GM21423 (cell line): ENCODE measurements around the gene CYB561D1.

Experiments used
- ATAC-seq: cut with Tn5 transposase; IDR thresholded peaks from one replicate; pipeline ENCODE4 v1.9.1; 2021; ENCODE audit warnings: mild to moderate bottlenecking, moderate library complexity; ENCODE audit not compliant: unreplicated experiment

CYB561D1 gene

GRCh38 chr1:109499661-109500536, 6.0 kb downstream of the CYB561D1 start:
- no peak for ATAC-seq

GRCh38 chr1:109500941-109501381, 7.1 kb downstream of the CYB561D1 start:
- no peak for ATAC-seq

- ATAC-seq, result no peak
These were observed 7.9 kb downstream of the CYB561D1 start for GRCh38 chr1:109501644-109502363.

GRCh38 chr1:109502364-109502851, 8.5 kb downstream of the CYB561D1 start:
- ATAC-seq, result no peak

- ATAC-seq, result no peak
These were observed 10.0 kb downstream of the CYB561D1 start for GRCh38 chr1:109503935-109504334.

GRCh38 chr1:109504974-109505373, 11.1 kb downstream of the CYB561D1 start:
- no peak for ATAC-seq

- ATAC-seq, result no peak
These were observed 14.3 kb downstream of the CYB561D1 start for GRCh38 chr1:109508001-109508872.

- no peak for ATAC-seq
These were observed 14.9 kb downstream of the CYB561D1 start for GRCh38 chr1:109508873-109509175.

- ATAC-seq, result no peak
These were observed 15.6 kb downstream of the CYB561D1 start, which contains the start of gene AMIGO1 for GRCh38 chr1:109509176-109510134. TSS of gene AMIGO1 (minus strand) at chr1:109509727. CDS start at chr1:109508912, 815 bp downstream.

- ATAC-seq, result no peak
These were observed 19.3 kb downstream of the CYB561D1 start for GRCh38 chr1:109513110-109513710.

GRCh38 chr1:109514846-109515245, 21.0 kb downstream of the CYB561D1 start:
- no peak for ATAC-seq

GRCh38 chr1:109516872-109517271, 23.0 kb downstream of the CYB561D1 start:
- ATAC-seq, result no peak

- no peak for ATAC-seq
These were observed 23.4 kb downstream of the CYB561D1 start for GRCh38 chr1:109517337-109517736.

GRCh38 chr1:109521002-109521951, 27.4 kb downstream of the CYB561D1 start:
- no peak for ATAC-seq

- ATAC-seq, result no peak
These were observed 28.1 kb downstream of the CYB561D1 start for GRCh38 chr1:109522026-109522425.

GRCh38 chr1:109523706-109524105, 29.8 kb downstream of the CYB561D1 start:
- ATAC-seq, result no peak

GRCh38 chr1:109527098-109527811, 33.4 kb downstream of the CYB561D1 start:
- no peak for ATAC-seq
